HAP-1 (cell line): Measurements from ENCODE around the gene NFIB.

Experiments
- DNase-seq, 2 experiments: peaks; one replicate each; pipeline ENCODE4 v3.0.0-alpha.2; 2016 to 2020; ENCODE audit warnings: low spot score in 2 of 2
- H3K27me3 ChIP-seq: fragments of 250-450 bp; sonication (Bioruptor Pico); 2 replicates; pipeline ENCODE4 v1.5.1; 2020; ENCODE audit warnings: low read depth, mild to moderate bottlenecking, moderate library complexity
- H3K36me3 ChIP-seq: fragments of 250-450 bp; sonication (Bioruptor Pico); replicated peaks from 2 replicates; pipeline ENCODE4 v1.5.1; 2020; ENCODE audit warnings: mild to moderate bottlenecking
- H3K4me1 ChIP-seq: fragments of 250-450 bp; sonication (Bioruptor Pico); 2 replicates; pipeline ENCODE4 v1.5.1; 2020; ENCODE audit warnings: mild to moderate bottlenecking
- H3K4me3 ChIP-seq: fragments of 250-450 bp; sonication (Bioruptor Pico); 2 replicates; pipeline ENCODE4 v1.5.1; 2020; ENCODE audit warnings: mild to moderate bottlenecking, moderate library complexity
- H3K9me3 ChIP-seq: fragments of 250-450 bp; sonication (Bioruptor Pico); 2 replicates; pipeline ENCODE4 v1.5.1; 2020; ENCODE audit warnings: mild to moderate bottlenecking, moderate library complexity
- in situ Hi-C: fragments of 300-500 bp; cut with MboI; formaldehyde crosslinking; loops from 3 replicates; pipeline ENCODE4 v1.14.3; 2020; ENCODE audit warnings: low sequenced_read_pairs, inconsistent platforms, mixed read lengths

The NFIB gene

GRCh38 chr9:14089051-14089803 is 224.7 kb downstream of the NFIB start:
- no peak for DNase-seq
- in situ Hi-C loops, result no loop called here

GRCh38 chr9:14087576-14087975 is 226.4 kb downstream of the NFIB start:
- DNase-seq, result no peak
- no peaks in the 10 kb centered on the region for H3K9me3 ChIP-seq
- in situ Hi-C loops, result no loop called here

More at GRCh38 chr9:14089051-14089803, 224.7 kb downstream of the NFIB start:
- Histone ChIP-seq H3K27me3 (no peaks in the 10 kb centered on the region), H3K4me1 (peaks cover 6% of the 10 kb centered on the region), H3K4me3 (no peak overlapping the region), H3K36me3 (no peaks in the 10 kb centered on the region), H3K9me3 (no peaks in the 10 kb centered on the region)

GRCh38 chr9:14086495-14086894 is 227.4 kb downstream of the NFIB start:
- no peak for DNase-seq
- Histone ChIP-seq H3K27me3 (no peaks in the 10 kb centered on the region), H3K4me3 (no peak overlapping the region), H3K9me3 (no peaks in the 10 kb centered on the region), H3K36me3 (no peaks in the 10 kb centered on the region), H3K4me1 (no peaks in the 10 kb centered on the region; the same call in none of the 2 replicates)
- in situ Hi-C loops, result no loop called here

More at GRCh38 chr9:14087576-14087975, 226.4 kb downstream of the NFIB start:
- no peaks in the 10 kb centered on the region for H3K36me3 ChIP-seq
- H3K4me1 ChIP-seq, result peaks cover 4% of the 10 kb centered on the region
- no peaks in the 10 kb centered on the region for H3K27me3 ChIP-seq
- H3K4me3 ChIP-seq, result no peak overlapping the region

- no peaks in the 10 kb centered on the region for H3K36me3 ChIP-seq
- H3K27me3 ChIP-seq, result no peaks in the 10 kb centered on the region
- H3K4me3 ChIP-seq, result no peak overlapping the region
- no peak for DNase-seq
- H3K9me3 ChIP-seq, result no peaks in the 10 kb centered on the region
- in situ Hi-C loops, result no loop called here
- no peaks in the 10 kb centered on the region; the same call in none of the 2 replicates for H3K4me1 ChIP-seq
These were observed 228.1 kb downstream of the NFIB start for GRCh38 chr9:14085810-14086209.

- Histone ChIP-seq H3K4me3 (no peak overlapping the region), H3K9me3 (no peaks in the 10 kb centered on the region), H3K27me3 (no peaks in the 10 kb centered on the region), H3K4me1 (no peaks in the 10 kb centered on the region; the same call in none of the 2 replicates), H3K36me3 (no peaks in the 10 kb centered on the region)
- in situ Hi-C loops, result no loop called here
- no peak for DNase-seq
These were observed 229.1 kb downstream of the NFIB start for GRCh38 chr9:14084867-14085266.

- no peak overlapping the region for H3K4me3 ChIP-seq
- no peaks in the 10 kb centered on the region for H3K27me3 ChIP-seq
- no peaks in the 10 kb centered on the region for H3K9me3 ChIP-seq
- no peaks in the 10 kb centered on the region; the same call in none of the 2 replicates for H3K4me1 ChIP-seq
- H3K36me3 ChIP-seq, result no peaks in the 10 kb centered on the region
- DNase-seq, result no peak
- in situ Hi-C loops, result no loop called here
These were observed 230.6 kb downstream of the NFIB start for GRCh38 chr9:14083366-14083765.

GRCh38 chr9:14082732-14083131 is 231.2 kb downstream of the NFIB start:
- DNase-seq, result no peak
- Histone ChIP-seq H3K9me3 (no peaks in the 10 kb centered on the region), H3K36me3 (no peaks in the 10 kb centered on the region), H3K4me3 (no peak overlapping the region), H3K27me3 (no peaks in the 10 kb centered on the region), H3K4me1 (no peaks in the 10 kb centered on the region; the same call in none of the 2 replicates)
- in situ Hi-C loops, result no loop called here

- Histone ChIP-seq H3K4me1 (no peaks in the 10 kb centered on the region; the same call in 1 of the 2 replicates), H3K36me3 (no peaks in the 10 kb centered on the region), H3K27me3 (no peaks in the 10 kb centered on the region), H3K9me3 (no peaks in the 10 kb centered on the region), H3K4me3 (no peak overlapping the region)
- in situ Hi-C loops, result no loop called here
- DNase-seq, result no peak
These were observed 232.2 kb downstream of the NFIB start for GRCh38 chr9:14081745-14082144.

GRCh38 chr9:14080959-14081542 is 232.9 kb downstream of the NFIB start:
- in situ Hi-C loops, result no loop called here
- H3K27me3 ChIP-seq, result no peaks in the 10 kb centered on the region
- no peaks in the 10 kb centered on the region for H3K36me3 ChIP-seq
- no peaks in the 10 kb centered on the region for H3K9me3 ChIP-seq
- DNase-seq, result no peak
- no peaks in the 10 kb centered on the region; the same call in 1 of the 2 replicates for H3K4me1 ChIP-seq
- H3K4me3 ChIP-seq, result no peak overlapping the region

- Histone ChIP-seq H3K9me3 (no peaks in the 10 kb centered on the region), H3K27me3 (no peaks in the 10 kb centered on the region), H3K4me1 (no peaks in the 10 kb centered on the region; the same call in 1 of the 2 replicates), H3K36me3 (no peaks in the 10 kb centered on the region), H3K4me3 (no peak overlapping the region)
- DNase-seq, result no peak
- in situ Hi-C loops, result no loop called here
These were observed 234.5 kb downstream of the NFIB start for GRCh38 chr9:14079440-14079839.

GRCh38 chr9:14077672-14078071 is 236.3 kb downstream of the NFIB start:
- no peaks in the 10 kb centered on the region for H3K9me3 ChIP-seq
- H3K4me3 ChIP-seq, result no peak overlapping the region
- H3K4me1 ChIP-seq, result no peaks in the 10 kb centered on the region; the same call in 1 of the 2 replicates
- in situ Hi-C loops, result no loop called here
- H3K27me3 ChIP-seq, result no peaks in the 10 kb centered on the region
- H3K36me3 ChIP-seq, result no peaks in the 10 kb centered on the region
- DNase-seq, result no peak

GRCh38 chr9:14075218-14075617 is 238.7 kb downstream of the NFIB start:
- H3K4me3 ChIP-seq, result no peak overlapping the region
- H3K36me3 ChIP-seq, result no peaks in the 10 kb centered on the region
- in situ Hi-C loops, result no loop called here
- no peak for DNase-seq
- H3K4me1 ChIP-seq, result no peaks in the 10 kb centered on the region
- no peaks in the 10 kb centered on the region for H3K27me3 ChIP-seq
- H3K9me3 ChIP-seq, result no peaks in the 10 kb centered on the region

GRCh38 chr9:14072850-14073249 is 241.1 kb downstream of the NFIB start:
- no peak overlapping the region for H3K4me3 ChIP-seq
- no peaks in the 10 kb centered on the region for H3K27me3 ChIP-seq
- H3K9me3 ChIP-seq, result no peaks in the 10 kb centered on the region
- no peaks in the 10 kb centered on the region for H3K4me1 ChIP-seq
- in situ Hi-C loops, result no loop called here
- no peak for DNase-seq
- H3K36me3 ChIP-seq, result no peaks in the 10 kb centered on the region

GRCh38 chr9:14071484-14071883 is 242.5 kb downstream of the NFIB start:
- Histone ChIP-seq H3K4me3 (no peak overlapping the region), H3K9me3 (no peaks in the 10 kb centered on the region), H3K27me3 (no peaks in the 10 kb centered on the region), H3K4me1 (no peaks in the 10 kb centered on the region), H3K36me3 (no peaks in the 10 kb centered on the region)
- no peak for DNase-seq
- in situ Hi-C loops, result no loop called here
